ENCODE measurements around the gene CNGA3.

GRCh38 chr2:98374286-98374685 lies 28.0 kb downstream of the CNGA3 start:
- TF ChIP-seq EZH2phosphoT487 (IDR thresholded peaks at IDR 0.05; ENCODE audit: borderline replicate concordance, low read depth, low read length) (no peak), CTCF (conservative IDR thresholded peaks at IDR 0.05; ENCODE audit: low read length) (no peak)

Data from OCI-LY7 (cell line).